Heart left ventricle (tissue), 13 donors: ENCODE measurements around the gene KRTAP4-16.

Experiments
- POLR2A ChIP-seq, 2 donors: fragments of 450-650 bp; IDR thresholded peaks; one replicate each; pipeline ENCODE4 v1.6.1; 2017; ENCODE audit warnings: antibody characterized with exemption in 2 of 2, mild to moderate bottlenecking in 2 of 2, moderate library complexity in 2 of 2
- TF ChIP-seq, protein P1 (sequence below), 12 donors: fragments of 200-600 bp; sonication (generic) in 4 of 12; IDR thresholded peaks; one replicate each; pipeline versions ENCODE4 v1.5.0 to v1.8.0; 2018 to 2022; ENCODE audit warnings: antibody characterized with exemption in 12 of 12, mild to moderate bottlenecking in 5 of 12
- donor health status: ischemic (EF 13 %, LVEDD 7.1; RV severe dilation, severe dysfunction).
- donor health status: DM: no; HTN: yes; CAD: no.
- donor health status: DM: no; HTN: no; CAD: no.
- donor health status: ischemic (EF 25% LVEDD 6.9; RV normal size, moderate dysfunction).
- donor health status: ischemic (EF 25% LVEDD 5.7; RV mildly dilated, moderate dysfunction).
- donor health status: ischemic (EF 35%, LVEDD 5.7; RV mildly dilated, moderate dysfunction).
- donor health status: nonischemic (EF 11% LVEDD 7.7; RV severe dilation, severe dysfunction).
- donor health status: DM: yes; HTN: yes; CAD: no.
- donor health status: PGD.
- donor health status: ischemic (EF 29% LVEDD 5.4; RV normal size, mild dysfunction).
- donor health status: nonischemic (EF 23%, LVEDD 6.1; RV moderate dilation, normal function).

- no peak for TF ChIP-seq POLR2A (IDR thresholded peaks at IDR 0.05)
- TF ChIP-seq, protein P1, sequence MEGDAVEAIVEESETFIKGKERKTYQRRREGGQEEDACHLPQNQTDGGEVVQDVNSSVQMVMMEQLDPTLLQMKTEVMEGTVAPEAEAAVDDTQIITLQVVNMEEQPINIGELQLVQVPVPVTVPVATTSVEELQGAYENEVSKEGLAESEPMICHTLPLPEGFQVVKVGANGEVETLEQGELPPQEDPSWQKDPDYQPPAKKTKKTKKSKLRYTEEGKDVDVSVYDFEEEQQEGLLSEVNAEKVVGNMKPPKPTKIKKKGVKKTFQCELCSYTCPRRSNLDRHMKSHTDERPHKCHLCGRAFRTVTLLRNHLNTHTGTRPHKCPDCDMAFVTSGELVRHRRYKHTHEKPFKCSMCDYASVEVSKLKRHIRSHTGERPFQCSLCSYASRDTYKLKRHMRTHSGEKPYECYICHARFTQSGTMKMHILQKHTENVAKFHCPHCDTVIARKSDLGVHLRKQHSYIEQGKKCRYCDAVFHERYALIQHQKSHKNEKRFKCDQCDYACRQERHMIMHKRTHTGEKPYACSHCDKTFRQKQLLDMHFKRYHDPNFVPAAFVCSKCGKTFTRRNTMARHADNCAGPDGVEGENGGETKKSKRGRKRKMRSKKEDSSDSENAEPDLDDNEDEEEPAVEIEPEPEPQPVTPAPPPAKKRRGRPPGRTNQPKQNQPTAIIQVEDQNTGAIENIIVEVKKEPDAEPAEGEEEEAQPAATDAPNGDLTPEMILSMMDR (IDR thresholded peaks at IDR 0.05): no peak
Measured at GRCh38 chr17:41150026-41150425, 48.0 kb upstream of the KRTAP4-16 start.
